SK-N-MC (cell line): ENCODE measurements around the gene TBX2.

Experiments
- EZH2 ChIP-seq: fragments of 200-600 bp; sonication (generic); IDR thresholded peaks from one replicate; pipeline ENCODE4 v1.6.1; 2017; ENCODE audit warnings: antibody characterized with exemption
- FOXP2 ChIP-seq: optimal IDR thresholded peaks from 2 replicates; pipeline ENCODE3; 2011; ENCODE audit warnings: mild to moderate bottlenecking, moderate library complexity; ENCODE audit not compliant: insufficient read depth; ENCODE audit errors: extremely low read length, control extremely low read depth
- POLR2AphosphoS5 ChIP-seq: IDR thresholded peaks from 2 replicates; pipeline ENCODE4 v1.6.1; 2012; ENCODE audit warnings: mild to moderate bottlenecking, low read depth, low read length, borderline replicate concordance

DNA sequence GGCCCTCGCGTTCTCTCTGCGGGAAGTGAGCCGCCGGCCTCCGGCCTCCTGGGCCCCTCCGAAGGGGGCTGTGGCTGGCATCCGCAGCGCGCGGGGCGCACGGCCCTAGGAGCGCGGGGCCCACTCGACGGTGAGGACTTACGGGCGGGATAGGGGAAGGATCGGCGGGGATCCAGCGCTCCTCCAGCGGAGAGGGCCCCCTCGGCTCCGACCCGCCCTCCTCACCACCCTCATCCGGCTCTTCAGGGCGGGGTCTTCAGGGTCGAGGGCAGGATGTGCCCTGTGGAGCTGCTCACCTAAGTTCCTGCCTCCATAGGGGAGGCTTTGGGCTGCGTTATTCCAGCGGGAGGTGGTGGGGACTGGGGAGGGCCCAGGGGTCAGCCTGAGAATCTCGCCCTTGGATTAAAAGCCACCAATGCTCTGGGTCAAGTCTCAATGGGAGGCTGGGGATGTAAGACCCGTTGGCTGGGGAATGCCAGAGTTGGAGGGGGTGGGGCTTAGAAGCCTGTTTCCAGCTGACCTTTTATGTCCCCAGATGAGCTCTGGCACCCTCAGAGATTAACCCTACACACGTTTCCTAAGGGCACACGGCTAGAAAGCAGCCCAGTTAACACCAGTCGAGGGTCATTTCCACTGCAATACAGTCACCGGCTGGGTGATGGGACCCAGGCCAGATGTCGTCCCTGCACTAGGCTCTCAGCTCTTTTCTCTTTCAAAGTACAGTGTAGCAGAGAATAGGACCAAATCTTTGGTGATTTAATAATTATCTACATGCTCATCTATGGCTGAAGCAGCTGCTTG, 13.4 kb downstream of the TBX2 start:
- TF ChIP-seq EZH2 (no peak), POLR2AphosphoS5 (no peak), FOXP2 (no peak)
